Measurements from ENCODE around the gene RFX1.

The RFX1 gene

DNA sequence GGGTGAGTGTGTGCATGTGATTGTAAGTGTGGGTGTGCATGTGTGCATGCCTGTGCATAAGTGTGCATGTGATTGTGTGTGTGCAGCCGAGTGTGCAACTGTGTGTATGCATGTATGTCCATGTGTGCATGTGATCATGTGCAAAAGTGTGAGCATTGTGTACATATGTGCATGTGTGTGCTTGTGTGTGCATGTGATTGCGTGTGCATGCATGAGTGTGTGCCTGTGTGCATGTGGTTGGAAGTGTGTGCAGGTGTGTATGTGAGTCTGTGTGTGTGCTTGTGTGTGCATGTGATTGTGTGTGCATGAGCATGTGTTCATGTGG lies 71.4 kb downstream of the RFX1 start:
- Histone ChIP-seq H3K27me3 (replicated peaks) (no peaks in the 10 kb centered on the region), H3K36me3 (replicated peaks) (no peaks in the 10 kb centered on the region), H3K27ac (no peak overlapping the region), H3K4me3 (ENCODE audit: low read depth, low read length) (no peak overlapping the region)
- TF ChIP-seq, protein P1, sequence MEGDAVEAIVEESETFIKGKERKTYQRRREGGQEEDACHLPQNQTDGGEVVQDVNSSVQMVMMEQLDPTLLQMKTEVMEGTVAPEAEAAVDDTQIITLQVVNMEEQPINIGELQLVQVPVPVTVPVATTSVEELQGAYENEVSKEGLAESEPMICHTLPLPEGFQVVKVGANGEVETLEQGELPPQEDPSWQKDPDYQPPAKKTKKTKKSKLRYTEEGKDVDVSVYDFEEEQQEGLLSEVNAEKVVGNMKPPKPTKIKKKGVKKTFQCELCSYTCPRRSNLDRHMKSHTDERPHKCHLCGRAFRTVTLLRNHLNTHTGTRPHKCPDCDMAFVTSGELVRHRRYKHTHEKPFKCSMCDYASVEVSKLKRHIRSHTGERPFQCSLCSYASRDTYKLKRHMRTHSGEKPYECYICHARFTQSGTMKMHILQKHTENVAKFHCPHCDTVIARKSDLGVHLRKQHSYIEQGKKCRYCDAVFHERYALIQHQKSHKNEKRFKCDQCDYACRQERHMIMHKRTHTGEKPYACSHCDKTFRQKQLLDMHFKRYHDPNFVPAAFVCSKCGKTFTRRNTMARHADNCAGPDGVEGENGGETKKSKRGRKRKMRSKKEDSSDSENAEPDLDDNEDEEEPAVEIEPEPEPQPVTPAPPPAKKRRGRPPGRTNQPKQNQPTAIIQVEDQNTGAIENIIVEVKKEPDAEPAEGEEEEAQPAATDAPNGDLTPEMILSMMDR (IDR thresholded peaks at IDR 0.05; ENCODE audit: low read depth, low read length, missing control alignments), result no peak
- no peak for DNase-seq
- in situ Hi-C loops (cut with HindIII; ENCODE audit: low pct_ligation_motif_present, low sequenced_read_pairs), result no loop called here

DNA sequence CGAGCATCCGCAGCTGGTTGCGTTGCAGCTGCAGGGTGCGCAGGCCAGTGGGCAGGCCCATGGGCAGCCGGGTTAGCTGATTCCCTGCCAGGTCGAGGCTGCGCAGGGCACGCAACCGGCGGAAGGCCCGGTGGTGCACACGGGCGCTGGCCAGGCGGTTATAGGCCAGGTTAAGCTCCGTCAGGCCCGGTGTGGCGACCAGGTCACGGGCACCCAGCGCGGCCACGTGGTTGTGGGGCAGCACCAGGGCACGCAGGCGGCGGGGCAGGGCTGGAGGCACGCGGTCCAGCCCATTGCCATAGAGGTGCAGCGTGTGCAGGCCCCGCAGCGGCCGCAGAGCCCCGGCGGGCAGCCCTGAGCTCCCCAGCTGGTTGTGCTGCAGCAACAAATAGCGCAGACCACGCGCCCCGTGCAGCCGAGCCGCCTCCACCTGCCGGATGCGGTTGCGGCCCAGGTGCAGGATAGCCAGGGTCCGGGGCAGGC lies 73.2 kb downstream of the RFX1 start:
- Histone ChIP-seq H3K4me3 (ENCODE audit: low read depth, low read length) (no peak overlapping the region), H3K27ac (no peak overlapping the region), H3K36me3 (replicated peaks) (no peaks in the 10 kb centered on the region), H3K27me3 (replicated peaks) (no peaks in the 10 kb centered on the region)
- TF ChIP-seq, protein P1 (IDR thresholded peaks at IDR 0.05; ENCODE audit: low read depth, low read length, missing control alignments), result no peak
- no peak for DNase-seq
- in situ Hi-C loops (cut with HindIII; ENCODE audit: low pct_ligation_motif_present, low sequenced_read_pairs), result no loop called here

DNA sequence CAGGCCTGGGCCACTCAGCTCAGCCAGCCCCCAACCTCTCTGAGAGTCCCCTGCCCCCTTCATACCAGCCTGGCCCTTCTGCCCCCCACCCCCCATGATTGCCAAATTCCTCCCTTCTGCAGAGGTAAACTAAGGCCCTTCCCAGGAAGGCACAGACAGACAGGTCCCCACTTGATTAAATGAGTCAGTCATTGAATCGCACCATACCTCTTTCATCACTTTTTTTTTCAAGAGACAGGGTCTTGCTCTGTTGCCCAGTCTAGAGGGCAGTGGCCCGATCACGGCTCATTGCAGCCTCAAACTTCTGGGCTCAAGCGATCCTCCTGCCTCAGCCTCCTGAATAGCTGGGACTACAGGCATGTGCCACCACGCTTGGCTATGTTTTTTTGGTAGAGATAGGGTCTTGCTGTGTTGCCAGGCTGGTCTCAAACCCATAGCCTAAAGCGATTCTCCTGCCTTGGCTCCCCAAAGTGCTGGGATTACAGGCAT lies 73.9 kb downstream of the RFX1 start:
- in situ Hi-C loops (cut with HindIII; ENCODE audit: low pct_ligation_motif_present, low sequenced_read_pairs), result no loop called here
- no peak overlapping the region for H3K27ac ChIP-seq
- no peaks in the 10 kb centered on the region for H3K36me3 ChIP-seq (replicated peaks)
- H3K4me3 ChIP-seq (ENCODE audit: low read depth, low read length), result no peak overlapping the region
- no peaks in the 10 kb centered on the region for H3K27me3 ChIP-seq (replicated peaks)
- TF ChIP-seq, protein P1 (IDR thresholded peaks at IDR 0.05; ENCODE audit: low read depth, low read length, missing control alignments), result no peak
- DNase-seq, result no peak

DNA sequence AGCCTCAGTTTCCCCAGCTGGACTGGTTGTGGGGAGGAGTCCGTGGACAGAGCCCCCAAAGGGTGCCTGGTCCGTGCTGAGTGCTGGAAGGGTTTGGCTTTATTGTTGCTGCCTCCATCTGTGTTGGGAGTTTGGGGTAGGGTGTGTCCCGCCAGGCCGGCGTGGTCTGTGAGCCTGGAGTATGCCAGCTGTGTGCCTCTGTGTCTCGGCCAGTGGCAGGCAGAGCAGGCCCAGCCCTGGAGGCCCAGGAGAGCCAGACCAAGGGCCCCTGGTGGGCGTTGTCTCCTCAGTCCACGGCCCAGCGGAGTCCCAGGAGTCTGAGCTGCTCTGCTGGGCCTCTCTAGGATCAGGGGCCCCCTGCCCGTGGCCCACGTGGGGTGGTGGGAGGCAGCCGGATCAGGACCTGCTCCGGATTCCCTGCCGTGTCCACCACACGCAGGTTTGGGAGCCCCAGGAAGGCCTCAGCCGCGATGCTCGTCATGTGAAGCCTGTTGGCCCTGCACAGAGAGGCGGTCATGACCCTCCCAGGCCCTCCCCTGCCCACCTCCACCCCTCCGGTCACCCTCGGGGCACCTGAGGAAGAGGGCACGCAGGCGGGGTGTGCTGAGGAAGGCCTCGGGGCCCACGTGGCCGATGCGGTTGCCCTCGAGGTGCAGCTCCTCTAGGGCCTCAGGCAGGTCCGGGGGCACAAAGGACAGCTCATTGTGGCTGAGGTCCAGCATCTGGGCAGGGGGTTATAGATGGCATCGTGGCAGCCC lies 74.5 kb downstream of the RFX1 start:
- H3K4me3 ChIP-seq (ENCODE audit: low read depth, low read length), result no peak overlapping the region
- no peaks in the 10 kb centered on the region for H3K27me3 ChIP-seq (replicated peaks)
- TF ChIP-seq, protein P1 (IDR thresholded peaks at IDR 0.05; ENCODE audit: low read depth, low read length, missing control alignments), result no peak
- peaks cover 2% of the 10 kb centered on the region for H3K36me3 ChIP-seq (replicated peaks)
- no peak for DNase-seq
- H3K27ac ChIP-seq, result no peak overlapping the region
- in situ Hi-C loops (cut with HindIII; ENCODE audit: low pct_ligation_motif_present, low sequenced_read_pairs), result no loop called here

DNA sequence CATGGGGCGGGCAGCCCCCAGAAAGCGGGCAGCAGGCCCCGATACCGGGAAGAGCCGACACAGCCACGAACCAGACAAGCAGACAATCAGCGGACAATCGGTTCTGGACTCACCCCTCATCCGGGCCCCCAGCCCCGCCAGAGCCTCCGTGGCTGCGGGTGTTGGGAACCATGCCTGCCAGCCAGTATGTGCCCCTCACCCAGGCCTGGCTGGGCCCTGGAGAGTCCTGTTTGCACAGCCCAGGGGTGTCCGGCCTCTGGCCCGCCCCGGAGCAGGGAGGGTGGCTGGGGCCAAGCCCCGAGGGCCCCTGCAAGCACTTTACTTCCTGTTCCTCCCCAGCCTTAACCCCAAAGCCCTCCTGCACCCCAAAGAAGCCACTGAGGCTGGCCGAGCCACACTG lies 75.7 kb downstream of the RFX1 start:
- Histone ChIP-seq H3K36me3 (replicated peaks) (peaks cover 2% of the 10 kb centered on the region), H3K4me3 (ENCODE audit: low read depth, low read length) (no peak overlapping the region), H3K27ac (no peak overlapping the region), H3K27me3 (replicated peaks) (no peaks in the 10 kb centered on the region)
- in situ Hi-C loops (cut with HindIII; ENCODE audit: low pct_ligation_motif_present, low sequenced_read_pairs), result no loop called here
- DNase-seq, result no peak
- TF ChIP-seq, protein P1 (IDR thresholded peaks at IDR 0.05; ENCODE audit: low read depth, low read length, missing control alignments), result no peak

DNA sequence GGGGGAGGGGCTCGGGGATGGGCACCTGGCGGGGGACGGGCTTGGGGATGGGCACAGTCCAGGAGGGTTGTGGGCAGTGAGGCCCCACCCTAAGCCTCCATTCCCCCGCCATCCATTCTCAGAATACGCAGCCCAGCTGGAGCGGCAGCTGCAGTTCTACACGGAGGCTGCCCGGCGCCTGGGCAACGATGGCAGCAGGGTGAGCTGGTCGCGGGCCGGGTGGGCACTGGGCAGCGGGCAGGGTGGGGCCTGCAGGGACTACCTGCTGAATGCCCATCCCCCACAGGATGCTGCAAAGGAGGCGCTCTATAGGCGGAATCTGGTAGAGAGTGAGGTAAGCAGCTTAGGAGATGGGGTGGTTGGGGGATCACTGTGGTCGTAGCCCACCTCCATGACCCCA lies 76.2 kb downstream of the RFX1 start:
- TF ChIP-seq, protein P1 (IDR thresholded peaks at IDR 0.05; ENCODE audit: low read depth, low read length, missing control alignments), result no peak
- H3K27ac ChIP-seq, result no peak overlapping the region
- in situ Hi-C loops (cut with HindIII; ENCODE audit: low pct_ligation_motif_present, low sequenced_read_pairs), result no loop called here

More for the DNA sequence above, 76.2 kb downstream of the RFX1 start:
- no peak overlapping the region for H3K4me3 ChIP-seq (ENCODE audit: low read depth, low read length)
- no peak for DNase-seq
- H3K36me3 ChIP-seq (replicated peaks), result peaks cover 4% of the 10 kb centered on the region
- H3K27me3 ChIP-seq (replicated peaks), result no peaks in the 10 kb centered on the region
